Loucy (cell line): Measurements from ENCODE around the gene PCDHGA1.

Source experiments
- H2AFZ ChIP-seq: fragments of 200-600 bp; sonication (generic); 2 replicates; pipeline ENCODE4 v1.6.0; 2016; ENCODE audit warnings: antibody characterized with exemption, mild to moderate bottlenecking, low read length, moderate library complexity
- H3F3A ChIP-seq: fragments of 200-600 bp; 2 replicates; pipeline ENCODE4 v1.6.0; 2016; ENCODE audit warnings: antibody characterized with exemption, low read depth, mild to moderate bottlenecking
- H3K27me3 ChIP-seq: fragments of 200-600 bp; sonication (generic); 2 replicates; pipeline ENCODE4 v1.6.1; 2014; ENCODE audit warnings: low read length, mild to moderate bottlenecking; ENCODE audit not compliant: insufficient read depth, poor library complexity, severe bottlenecking
- H3K36me3 ChIP-seq: fragments of 200-600 bp; sonication (generic); 2 replicates; pipeline ENCODE4 v1.6.1; 2016; ENCODE audit warnings: low read length; ENCODE audit not compliant: insufficient read depth
- H3K4me1 ChIP-seq: fragments of 200-600 bp; sonication (generic); 2 replicates; pipeline ENCODE4 v1.5.1; 2014; ENCODE audit warnings: low read length, mild to moderate bottlenecking; ENCODE audit not compliant: insufficient read depth, poor library complexity, severe bottlenecking
- H3K4me2 ChIP-seq: fragments of 200-600 bp; sonication (generic); 2 replicates; pipeline ENCODE4 v1.6.0; 2014; ENCODE audit warnings: antibody characterized with exemption, low read length, low read depth, mild to moderate bottlenecking; ENCODE audit not compliant: poor library complexity, severe bottlenecking
- H3K4me3 ChIP-seq: fragments of 200-600 bp; sonication (generic); 2 replicates; pipeline ENCODE4 v1.5.1; 2014; ENCODE audit warnings: low read length, mild to moderate bottlenecking, mixed read lengths; ENCODE audit not compliant: poor library complexity, severe bottlenecking
- H3K79me2 ChIP-seq: fragments of 200-600 bp; sonication (generic); 2 replicates; pipeline ENCODE4 v1.6.1; 2014; ENCODE audit warnings: low read length; ENCODE audit not compliant: insufficient read depth
- H3K9ac ChIP-seq: fragments of 200-600 bp; sonication (generic); 2 replicates; pipeline ENCODE4 v1.6.0; 2014; ENCODE audit warnings: mild to moderate bottlenecking, low read depth, low read length, moderate library complexity; ENCODE audit not compliant: poor library complexity, severe bottlenecking
- H3K9me2 ChIP-seq: fragments of 200-600 bp; sonication (generic); replicated peaks from 2 replicates; pipeline ENCODE4 v1.6.1; 2016; ENCODE audit warnings: low read depth, low read length, mixed read lengths
- H3K9me3 ChIP-seq: fragments of 200-600 bp; sonication (generic); 2 replicates; pipeline ENCODE4 v1.6.1; 2014; ENCODE audit warnings: mild to moderate bottlenecking, antibody characterized with exemption, low read length, low read depth; ENCODE audit not compliant: insufficient read depth
- H4K20me1 ChIP-seq: fragments of 200-600 bp; sonication (generic); 2 replicates; pipeline ENCODE4 v1.6.0; 2014; ENCODE audit warnings: antibody characterized with exemption, low read length, mild to moderate bottlenecking; ENCODE audit not compliant: insufficient read depth, poor library complexity, severe bottlenecking
- CTCF ChIP-seq: fragments of 200-600 bp; sonication (generic); conservative IDR thresholded peaks from 2 replicates; pipeline ENCODE4 v1.5.1; 2014; ENCODE audit warnings: mild to moderate bottlenecking, antibody characterized with exemption, low read length
- EZH2phosphoT487 ChIP-seq: fragments of 200-600 bp; IDR thresholded peaks from 2 replicates; pipeline ENCODE4 v1.6.1; 2018; ENCODE audit warnings: antibody characterized with exemption, mild to moderate bottlenecking, moderate library complexity, borderline replicate concordance

Gene PCDHGA1

GRCh38 chr5:141508440-141508797 lies 178.1 kb downstream of the PCDHGA1 start:
- no peaks in the 10 kb centered on the region for H3F3A ChIP-seq
- H3K9ac ChIP-seq: no peak overlapping the region
- H3K27me3 ChIP-seq: no peaks in the 10 kb centered on the region

GRCh38 chr5:141508798-141509611 lies 178.7 kb downstream of the PCDHGA1 start:
- no peak overlapping the region for H2AFZ ChIP-seq
- H3K4me2 ChIP-seq: no peak overlapping the region
- H4K20me1 ChIP-seq: no peaks in the 10 kb centered on the region
- H3F3A ChIP-seq: no peaks in the 10 kb centered on the region
- no peaks in the 10 kb centered on the region for H3K79me2 ChIP-seq
- H3K9me3 ChIP-seq: no peaks in the 10 kb centered on the region
- no peak overlapping the region for H3K4me3 ChIP-seq
- H3K4me1 ChIP-seq: no peaks in the 10 kb centered on the region
- H3K9ac ChIP-seq: no peak overlapping the region
- peaks cover 15% of the 10 kb centered on the region; the same call in 1 of the 2 replicates for H3K36me3 ChIP-seq
- no peak for TF ChIP-seq EZH2phosphoT487
- TF ChIP-seq CTCF: no peak
- H3K27me3 ChIP-seq: no peaks in the 10 kb centered on the region
- no peaks in the 10 kb centered on the region for H3K9me2 ChIP-seq

More at GRCh38 chr5:141508440-141508797, 178.1 kb downstream of the PCDHGA1 start:
- Histone ChIP-seq H3K4me2 (no peak overlapping the region), H3K9me2 (no peaks in the 10 kb centered on the region), H4K20me1 (no peaks in the 10 kb centered on the region), H3K9me3 (no peaks in the 10 kb centered on the region), H3K79me2 (no peaks in the 10 kb centered on the region), H2AFZ (no peak overlapping the region), H3K4me3 (no peak overlapping the region), H3K36me3 (peaks cover 10% of the 10 kb centered on the region; the same call in 1 of the 2 replicates), H3K4me1 (no peaks in the 10 kb centered on the region)
- TF ChIP-seq EZH2phosphoT487 (no peak), CTCF (no peak)

- Histone ChIP-seq H3K4me1 (no peaks in the 10 kb centered on the region), H3K4me2 (no peak overlapping the region), H3K4me3 (no peak overlapping the region), H3K9me2 (no peaks in the 10 kb centered on the region), H3K27me3 (no peaks in the 10 kb centered on the region), H4K20me1 (no peaks in the 10 kb centered on the region), H3K9me3 (no peaks in the 10 kb centered on the region), H3K9ac (no peak overlapping the region), H3K79me2 (no peaks in the 10 kb centered on the region), H2AFZ (no peak overlapping the region), H3K36me3 (peaks cover 27% of the 10 kb centered on the region; the same call in 1 of the 2 replicates), H3F3A (no peaks in the 10 kb centered on the region)
- TF ChIP-seq CTCF (no peak), EZH2phosphoT487 (no peak)
These were observed 179.8 kb downstream of the PCDHGA1 start for GRCh38 chr5:141510160-141510559.
